ENCODE results near the gene FILIP1L. TPM values are rescaled to one million over a fixed set of nuclear protein-coding genes. Genes with fewer than 3 reads are reported as not detected.

FILIP1L gene
- total RNA-seq (ENCODE audit: low replicate concordance): 0.09 and 0.15 TPM in 2 replicates

DNA sequence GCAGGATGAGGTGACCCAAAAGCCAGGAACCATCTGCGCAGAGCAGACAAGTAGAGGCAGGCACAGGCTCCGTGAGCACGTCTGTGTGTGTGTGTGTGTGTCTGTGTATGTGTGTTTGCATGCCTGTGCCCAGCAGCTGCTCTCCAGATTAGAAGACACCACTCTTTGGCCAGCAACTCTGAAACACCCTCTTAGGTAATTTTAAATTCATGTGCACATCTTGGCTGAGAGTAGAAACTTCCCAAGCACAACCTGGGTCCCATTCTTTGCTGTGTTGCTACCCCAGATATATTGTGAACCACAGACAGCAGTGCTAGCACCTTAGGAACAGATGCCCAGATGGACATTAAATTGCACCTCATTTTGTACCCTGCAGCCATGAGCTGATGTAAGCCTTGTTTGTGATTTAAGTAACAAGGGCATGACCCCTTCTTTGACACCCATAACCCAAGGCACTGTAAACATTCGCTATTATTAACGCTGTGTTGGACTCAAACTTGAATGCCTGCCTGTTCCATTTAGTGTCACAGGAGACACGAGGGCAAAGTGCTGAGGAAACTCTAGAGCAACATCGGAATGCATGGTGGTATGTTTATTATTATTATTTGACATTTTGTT, at the start of gene FILIP1L:
Gene FILIP1L (minus strand): TSS at position 89 of the 618 bp plus-strand sequence.
- Histone ChIP-seq H3K4me2 (no peak within 1 kb of the TSS), H2AFZ (replicated peaks) (no peak within 1 kb of the TSS), H3K4me1 (no peaks in the 10 kb centered on the region), H3K9ac (no peak within 1 kb of the TSS), H3K9me3 (ENCODE audit: low read depth) (no peaks in the 10 kb centered on the region), H3K27ac (no peak within 1 kb of the TSS), H4K20me1 (ENCODE audit: low read depth) (no peaks in the 10 kb centered on the region), H3K79me2 (ENCODE audit: low read depth) (no peaks in the 10 kb centered on the region), H3F3A (ENCODE audit: low read depth) (no peaks in the 10 kb centered on the region), H3K4me3 (no peak within 1 kb of the TSS), H3K36me3 (no peaks in the 10 kb centered on the region), H3K27me3 (no peaks in the 10 kb centered on the region)
- H3K4me1 Mint-ChIP-seq: no peaks in the 10 kb centered on the region
- H3K27me3 Mint-ChIP-seq (ENCODE audit: insufficient read depth, low read depth): no peaks in the 10 kb centered on the region
- no peak within 1 kb of the TSS for H3K4me3 Mint-ChIP-seq
- H3K27ac Mint-ChIP-seq: peak within 1 kb of the TSS; percentile 55
- no peak for DNase-seq (ENCODE audit: low spot score)
- no peaks in the 10 kb centered on the region for H3K9me3 Mint-ChIP-seq
- TF ChIP-seq EZH2 (IDR thresholded peaks at IDR 0.05) (no peak), EZH2phosphoT487 (IDR thresholded peaks at IDR 0.05) (no peak)
- TF ChIP-seq, protein P1, sequence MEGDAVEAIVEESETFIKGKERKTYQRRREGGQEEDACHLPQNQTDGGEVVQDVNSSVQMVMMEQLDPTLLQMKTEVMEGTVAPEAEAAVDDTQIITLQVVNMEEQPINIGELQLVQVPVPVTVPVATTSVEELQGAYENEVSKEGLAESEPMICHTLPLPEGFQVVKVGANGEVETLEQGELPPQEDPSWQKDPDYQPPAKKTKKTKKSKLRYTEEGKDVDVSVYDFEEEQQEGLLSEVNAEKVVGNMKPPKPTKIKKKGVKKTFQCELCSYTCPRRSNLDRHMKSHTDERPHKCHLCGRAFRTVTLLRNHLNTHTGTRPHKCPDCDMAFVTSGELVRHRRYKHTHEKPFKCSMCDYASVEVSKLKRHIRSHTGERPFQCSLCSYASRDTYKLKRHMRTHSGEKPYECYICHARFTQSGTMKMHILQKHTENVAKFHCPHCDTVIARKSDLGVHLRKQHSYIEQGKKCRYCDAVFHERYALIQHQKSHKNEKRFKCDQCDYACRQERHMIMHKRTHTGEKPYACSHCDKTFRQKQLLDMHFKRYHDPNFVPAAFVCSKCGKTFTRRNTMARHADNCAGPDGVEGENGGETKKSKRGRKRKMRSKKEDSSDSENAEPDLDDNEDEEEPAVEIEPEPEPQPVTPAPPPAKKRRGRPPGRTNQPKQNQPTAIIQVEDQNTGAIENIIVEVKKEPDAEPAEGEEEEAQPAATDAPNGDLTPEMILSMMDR (IDR thresholded peaks at IDR 0.05): no peak
- no peaks in the 10 kb centered on the region for H3K36me3 Mint-ChIP-seq

DNA sequence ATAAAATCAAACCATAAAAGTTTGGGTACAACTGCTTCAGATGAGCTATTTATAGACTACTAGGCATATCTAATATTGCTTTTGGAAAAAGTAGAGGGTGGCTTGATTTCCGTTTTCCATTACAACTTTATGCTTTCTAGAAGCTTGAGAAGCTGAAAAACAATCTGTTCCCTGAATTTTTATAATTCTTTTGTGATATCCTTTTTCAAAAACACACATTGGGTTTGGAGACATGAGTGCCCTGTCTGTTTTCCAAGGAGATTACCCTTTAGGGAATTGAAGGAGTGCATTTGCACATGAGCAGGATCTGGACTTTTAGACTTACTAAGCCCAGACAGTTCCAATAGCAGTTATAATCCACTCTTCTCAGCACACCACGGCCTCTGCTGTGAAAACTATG, 49.5 kb upstream of the FILIP1L start:
- Histone ChIP-seq H3K9me3 (ENCODE audit: low read depth) (no peaks in the 10 kb centered on the region), H3K9ac (no peak overlapping the region), H4K20me1 (ENCODE audit: low read depth) (no peaks in the 10 kb centered on the region), H2AFZ (replicated peaks) (no peak overlapping the region), H3K27me3 (no peaks in the 10 kb centered on the region), H3K4me3 (no peak overlapping the region), H3K79me2 (ENCODE audit: low read depth) (no peaks in the 10 kb centered on the region), H3K36me3 (no peaks in the 10 kb centered on the region), H3F3A (ENCODE audit: low read depth) (no peaks in the 10 kb centered on the region), H3K4me2 (no peak overlapping the region), H3K27ac (no peak overlapping the region), H3K4me1 (no peaks in the 10 kb centered on the region)
- H3K36me3 Mint-ChIP-seq: no peaks in the 10 kb centered on the region
- H3K27ac Mint-ChIP-seq: no peak overlapping the region
- TF ChIP-seq, protein P1 (IDR thresholded peaks at IDR 0.05): no peak
- TF ChIP-seq EZH2 (IDR thresholded peaks at IDR 0.05) (no peak), EZH2phosphoT487 (IDR thresholded peaks at IDR 0.05) (no peak)
- H3K27me3 Mint-ChIP-seq (ENCODE audit: insufficient read depth, low read depth): no peaks in the 10 kb centered on the region
- H3K4me3 Mint-ChIP-seq: no peak overlapping the region
- no peak for DNase-seq (ENCODE audit: low spot score)
- H3K4me1 Mint-ChIP-seq: no peaks in the 10 kb centered on the region
- no peaks in the 10 kb centered on the region for H3K9me3 Mint-ChIP-seq

DNA sequence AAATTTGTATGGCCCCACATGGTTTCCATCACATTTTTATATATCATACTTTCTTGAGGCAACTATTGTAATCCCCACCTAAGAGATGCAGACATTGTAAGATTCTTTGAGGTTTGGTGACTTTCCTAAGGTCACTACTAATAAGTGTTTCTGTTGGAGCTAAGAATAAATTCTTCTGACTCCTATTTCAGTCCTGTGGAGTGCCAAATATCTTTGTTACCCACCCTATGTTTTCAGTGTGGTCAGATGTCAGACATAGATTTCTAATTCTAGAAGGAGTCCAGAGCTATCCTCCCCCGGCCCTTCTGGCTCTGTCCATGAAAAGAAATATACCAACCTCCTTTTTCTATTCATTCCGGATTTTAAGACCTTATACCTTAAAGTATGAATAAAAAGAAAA, 46.2 kb upstream of the FILIP1L start:
- Histone ChIP-seq H2AFZ (replicated peaks) (no peak overlapping the region), H3K9me3 (ENCODE audit: low read depth) (no peaks in the 10 kb centered on the region), H3K79me2 (ENCODE audit: low read depth) (no peaks in the 10 kb centered on the region), H3K4me3 (no peak overlapping the region), H3K27me3 (no peaks in the 10 kb centered on the region), H3K9ac (no peak overlapping the region), H4K20me1 (ENCODE audit: low read depth) (no peaks in the 10 kb centered on the region), H3K4me1 (no peaks in the 10 kb centered on the region), H3F3A (ENCODE audit: low read depth) (no peaks in the 10 kb centered on the region), H3K4me2 (no peak overlapping the region), H3K36me3 (no peaks in the 10 kb centered on the region), H3K27ac (no peak overlapping the region)
- H3K36me3 Mint-ChIP-seq: peaks cover 6% of the 10 kb centered on the region
- no peaks in the 10 kb centered on the region for H3K4me1 Mint-ChIP-seq
- no peaks in the 10 kb centered on the region for H3K27me3 Mint-ChIP-seq (ENCODE audit: insufficient read depth, low read depth)
- TF ChIP-seq, protein P1 (IDR thresholded peaks at IDR 0.05): no peak
- TF ChIP-seq EZH2 (IDR thresholded peaks at IDR 0.05): no peak
- TF ChIP-seq EZH2phosphoT487 (IDR thresholded peaks at IDR 0.05): no peak
- H3K27ac Mint-ChIP-seq: no peak overlapping the region
- H3K9me3 Mint-ChIP-seq: peaks cover 15% of the 10 kb centered on the region
- DNase-seq (ENCODE audit: low spot score): no peak
- H3K4me3 Mint-ChIP-seq: no peak overlapping the region
